HEK293 (cell line): ENCODE data around the gene JPH4.

Experiments used
- CTCF ChIA-PET: fragments of 350-600 bp; formaldehyde crosslinking; extraction: SDS; loops from one replicate; lab custom pipeline; 2021; ENCODE audit warnings: antibody characterized with exemption; lab: Yijun Ruan, JAX
- POLR2A ChIA-PET: fragments of 300-600 bp; formaldehyde crosslinking; extraction: SDS; loops from one replicate; lab custom pipeline; 2020; ENCODE audit warnings: antibody characterized with exemption, inconsistent platforms; lab: Yijun Ruan, JAX
- H3K27ac ChIP-seq: fragments of 200-500 bp; sonication (Bioruptor generic); 2 replicates; pipeline ENCODE4 v1.5.1; 2014; ENCODE audit warnings: low read depth, low read length, control low read depth, inconsistent platforms; ENCODE audit errors: extremely low read depth
- H3K36me3 ChIP-seq, 2 experiments: fragments of 200-500 bp in 1 of 2; sonication (Bioruptor generic) in 1 of 2; 1 replicate in 1 of 2; 2 replicates in 1 of 2; pipeline ENCODE4 v1.5.1; 2014 to 2017; ENCODE audit warnings: inconsistent platforms in 2 of 2, low read length in 2 of 2; ENCODE audit not compliant: control insufficient read depth in 2 of 2, insufficient read depth in 1 of 2
- H3K4me1 ChIP-seq: fragments of 200-500 bp; sonication (Bioruptor generic); 2 replicates; pipeline ENCODE4 v1.5.1; 2014; ENCODE audit warnings: mild to moderate bottlenecking, low read length, inconsistent platforms; ENCODE audit not compliant: control insufficient read depth, insufficient read depth
- H3K4me3 ChIP-seq: 2 replicates; pipeline ENCODE4 v1.5.1; 2011; ENCODE audit warnings: low read depth, mild to moderate bottlenecking, control low read depth, low read length, moderate library complexity
- H3K9me3 ChIP-seq: fragments of 200-500 bp; sonication (Bioruptor generic); 2 replicates; pipeline ENCODE4 v1.5.1; 2014; ENCODE audit warnings: low read depth, low read length, inconsistent platforms; ENCODE audit not compliant: control insufficient read depth, insufficient read depth
- CTCF ChIP-seq: fragments of 450-650 bp; formaldehyde crosslinking; IDR thresholded peaks from 2 replicates; pipeline ENCODE4 v1.5.1; 2016; ENCODE audit warnings: missing biosample characterization, missing genetic modification characterization
- GLIS1 ChIP-seq: fragments of 450-650 bp; formaldehyde crosslinking; IDR thresholded peaks from 2 replicates; pipeline ENCODE4 v1.5.1; 2016; ENCODE audit warnings: missing biosample characterization, missing genetic modification characterization
- KLF10 ChIP-seq: fragments of 450-650 bp; IDR thresholded peaks from 2 replicates; pipeline ENCODE4 v1.5.1; 2018; ENCODE audit warnings: missing biosample characterization, mild to moderate bottlenecking, missing genetic modification characterization
- PRDM10 ChIP-seq: fragments of 450-650 bp; formaldehyde crosslinking; IDR thresholded peaks from 2 replicates; pipeline ENCODE4 v1.5.1; 2016; ENCODE audit warnings: missing biosample characterization, missing genetic modification characterization
- TCF7L2 ChIP-seq: IDR thresholded peaks from 2 replicates; pipeline ENCODE4 v1.6.1; 2011; ENCODE audit warnings: low read depth, mild to moderate bottlenecking, inconsistent platforms, low read length, moderate library complexity, borderline replicate concordance
- YY1 ChIP-seq: fragments of 450-650 bp; formaldehyde crosslinking; IDR thresholded peaks from 2 replicates; pipeline ENCODE4 v1.5.1; 2018; ENCODE audit warnings: missing biosample characterization, missing genetic modification characterization
- ZBTB44 ChIP-seq: fragments of 450-650 bp; IDR thresholded peaks from 2 replicates; pipeline ENCODE4 v1.5.1; 2018; ENCODE audit warnings: missing biosample characterization, mild to moderate bottlenecking, missing genetic modification characterization
- ZNF211 ChIP-seq: fragments of 450-650 bp; formaldehyde crosslinking; IDR thresholded peaks from 2 replicates; pipeline ENCODE4 v1.5.1; 2016; ENCODE audit warnings: low read depth, missing biosample characterization, missing genetic modification characterization
- ZNF292 ChIP-seq: fragments of 450-650 bp; formaldehyde crosslinking; IDR thresholded peaks from 2 replicates; pipeline ENCODE4 v1.5.1; 2016; ENCODE audit warnings: low read depth, missing biosample characterization, missing genetic modification characterization, borderline replicate concordance
- ZNF596 ChIP-seq: fragments of 450-650 bp; IDR thresholded peaks from 2 replicates; pipeline ENCODE4 v1.5.0; 2018; ENCODE audit warnings: missing biosample characterization, mild to moderate bottlenecking, missing genetic modification characterization, moderate library complexity

Gene JPH4

GRCh38 chr14:23529016-23529415, 49.6 kb downstream of the JPH4 start:
- no peak for TF ChIP-seq TCF7L2
- peak; percentile 66 for TF ChIP-seq PRDM10 (tag by site-specific recombination)
- Histone ChIP-seq H3K4me3 (no peak overlapping the region), H3K9me3 (no peaks in the 10 kb centered on the region), H3K27ac (no peak overlapping the region), H3K36me3 (peaks cover 0 to 38% of the 10 kb centered on the region in 2 experiments; a peak in 2 of 3 replicates), H3K4me1 (no peaks in the 10 kb centered on the region)
- ChIA-PET CTCF (interaction anchor here (0.5 to 4.2 kb wide), 3 partner anchors 10 to 201 kb away, joined by 3 to 21 read pairs (median 7); no protein-coding TSS in a partner anchor), POLR2A (interaction anchor here (0.5 kb wide), 1 partner anchor 59 kb away, joined by 3 read pairs; no protein-coding TSS in a partner anchor)

GRCh38 chr14:23528555-23528954, 50.0 kb downstream of the JPH4 start:
- H3K4me3 ChIP-seq, result no peak overlapping the region
- no peak for TF ChIP-seq ZNF596 (tag by site-specific recombination)
- TF ChIP-seq CTCF (tag by site-specific recombination), result 0 out of 2 replicates have a peak, but pooled peaks have one; percentile 33
- ChIA-PET CTCF (interaction anchor here (0.6 to 4.2 kb wide), 3 partner anchors 11 to 388 kb away, joined by 3 to 21 read pairs (median 4); no protein-coding TSS in a partner anchor), POLR2A (interaction anchor here (0.5 kb wide), 1 partner anchor 59 kb away, joined by 3 read pairs; no protein-coding TSS in a partner anchor)
- peaks cover 0 to 35% of the 10 kb centered on the region in 2 experiments; a peak in 2 of 3 replicates for H3K36me3 ChIP-seq
- no peak overlapping the region for H3K27ac ChIP-seq
- H3K4me1 ChIP-seq, result no peaks in the 10 kb centered on the region
- H3K9me3 ChIP-seq, result no peaks in the 10 kb centered on the region

- H3K27ac ChIP-seq, result no peak overlapping the region
- POLR2A ChIA-PET, result no interaction called here
Measured at GRCh38 chr14:23525611-23526010, 53.0 kb downstream of the JPH4 start.

GRCh38 chr14:23524954-23525353, 53.6 kb downstream of the JPH4 start:
- H3K4me3 ChIP-seq, result no peak overlapping the region
- TF ChIP-seq ZNF292 (tag by site-specific recombination) (no peak), YY1 (no peak), KLF10 (tag by site-specific recombination) (no peak), GLIS1 (tag by site-specific recombination) (no peak), ZNF211 (tag by site-specific recombination) (no peak)
- TF ChIP-seq, all 188 proteins: peak for 0
- ChIA-PET CTCF (interaction anchor here (0.8 kb wide), 1 partner anchor 35 kb away, joined by 3 read pairs; no protein-coding TSS in a partner anchor), POLR2A (no interaction called here)
- no peak overlapping the region for H3K27ac ChIP-seq
- no peaks in the 10 kb centered on the region for H3K4me1 ChIP-seq
- H3K9me3 ChIP-seq, result no peaks in the 10 kb centered on the region
- peaks cover 0 to 24% of the 10 kb centered on the region in 2 experiments; a peak in 2 of 3 replicates for H3K36me3 ChIP-seq

More at GRCh38 chr14:23525611-23526010, 53.0 kb downstream of the JPH4 start:
- H3K4me1 ChIP-seq, result no peaks in the 10 kb centered on the region
- CTCF ChIA-PET, result interaction anchor here (0.8 kb wide), 1 partner anchor 35 kb away, joined by 3 read pairs; no protein-coding TSS in a partner anchor
- peaks cover 0 to 24% of the 10 kb centered on the region in 2 experiments; a peak in 2 of 3 replicates for H3K36me3 ChIP-seq
- TF ChIP-seq ZBTB44 (tag by site-specific recombination), result no peak
- H3K4me3 ChIP-seq, result no peak overlapping the region
- no peaks in the 10 kb centered on the region for H3K9me3 ChIP-seq
